Esophagus squamous epithelium (tissue), 5 donors: ENCODE measurements around the gene PDLIM5. TPM values are rescaled to one million over a fixed set of nuclear protein-coding genes. Genes with fewer than 3 reads are reported as not detected.

Experiments
- DNase-seq: peaks from one replicate; lab custom pipeline; 2025; lab: John Stamatoyannopoulos, UW
- H3K27ac ChIP-seq, 4 donors: fragments of 200-600 bp; sonication (generic); one replicate each; pipeline ENCODE4 v1.5.1; 2016 to 2019; ENCODE audit warnings: mild to moderate bottlenecking in 1 of 4
- H3K27me3 ChIP-seq, 4 donors: fragments of 200-600 bp; sonication (generic); 1 replicate in 3 of 4; 2 replicates in 1 of 4; pipeline versions ENCODE4 v1.5.1 to v1.6.0; 2017 to 2021; ENCODE audit warnings: antibody characterized with exemption in 1 of 4
- H3K36me3 ChIP-seq, 3 donors: fragments of 200-600 bp; sonication (generic); one replicate each; pipeline ENCODE4 v1.5.1; 2016 to 2019
- H3K4me1 ChIP-seq, 3 donors: fragments of 200-600 bp; sonication (generic); one replicate each; pipeline ENCODE4 v1.5.1; 2017 to 2019
- H3K4me3 ChIP-seq, 4 donors: fragments of 200-600 bp; sonication (generic); 1 replicate in 3 of 4; 2 replicates in 1 of 4; pipeline ENCODE4 v1.5.1; 2016 to 2019; ENCODE audit warnings: mild to moderate bottlenecking in 2 of 4, moderate library complexity in 1 of 4
- H3K9me3 ChIP-seq, 3 donors: fragments of 200-600 bp; sonication (generic); one replicate each; pipeline ENCODE4 v1.5.1; 2016 to 2019
- POLR2A ChIP-seq, 4 donors: fragments of 450-650 bp; IDR thresholded peaks; one replicate each; pipeline ENCODE4 v1.6.1; 2017; ENCODE audit warnings: antibody characterized with exemption in 4 of 4, mild to moderate bottlenecking in 4 of 4, moderate library complexity in 3 of 4
- WGBS, 2 donors: methylation state at CpG; one replicate each; pipeline ENCODE4 v1.1.5; 2018; 5-methylcytosine and 5-hydroxymethylcytosine counted together
- intact Hi-C: fragments of 100-400 bp; cut with DNase I; formaldehyde crosslinking; loops from one replicate; pipeline ENCODE4 v1.15.0; 2022
- total RNA-seq, 4 donors: library from RNA; depleted of rRNA; stranded (reverse); fragments of >200 nt; gene quantifications; one replicate each; pipeline ENCODE4 v1.1.0, GENCODE V29; 2016
- TF ChIP-seq, protein P1 (sequence below), 6 experiments: fragments of 450-650 bp in 4 of 6; fragments of 200-600 bp in 2 of 6; sonication (generic) in 2 of 6; IDR thresholded peaks; one replicate each; pipeline ENCODE4 v1.5.1; 2016 to 2019; ENCODE audit warnings: antibody characterized with exemption in 6 of 6, mild to moderate bottlenecking in 4 of 6, moderate library complexity in 4 of 6
- donor health status: DM: yes; HTN: yes; CAD: no.

The PDLIM5 gene
- total RNA-seq, 4 donors from 2014 or later, result 57.0 to 204 (median 157) TPM

- H3K4me1 ChIP-seq, result peaks cover 0 to 63% (median 31%) of the 10 kb centered on the region in 3 donors
- peaks cover 0 to 11% (median 0%) of the 10 kb centered on the region in 3 donors for H3K36me3 ChIP-seq
- H3K4me3 ChIP-seq, result no peak overlapping the region
- no peak overlapping the region for H3K27ac ChIP-seq
- 49 to 65% methylated on average over 4 of the region's 4 CpGs for WGBS, 2 donors
- DNase-seq, result no peak
- no peaks in the 10 kb centered on the region for H3K9me3 ChIP-seq
- TF ChIP-seq, protein P1, sequence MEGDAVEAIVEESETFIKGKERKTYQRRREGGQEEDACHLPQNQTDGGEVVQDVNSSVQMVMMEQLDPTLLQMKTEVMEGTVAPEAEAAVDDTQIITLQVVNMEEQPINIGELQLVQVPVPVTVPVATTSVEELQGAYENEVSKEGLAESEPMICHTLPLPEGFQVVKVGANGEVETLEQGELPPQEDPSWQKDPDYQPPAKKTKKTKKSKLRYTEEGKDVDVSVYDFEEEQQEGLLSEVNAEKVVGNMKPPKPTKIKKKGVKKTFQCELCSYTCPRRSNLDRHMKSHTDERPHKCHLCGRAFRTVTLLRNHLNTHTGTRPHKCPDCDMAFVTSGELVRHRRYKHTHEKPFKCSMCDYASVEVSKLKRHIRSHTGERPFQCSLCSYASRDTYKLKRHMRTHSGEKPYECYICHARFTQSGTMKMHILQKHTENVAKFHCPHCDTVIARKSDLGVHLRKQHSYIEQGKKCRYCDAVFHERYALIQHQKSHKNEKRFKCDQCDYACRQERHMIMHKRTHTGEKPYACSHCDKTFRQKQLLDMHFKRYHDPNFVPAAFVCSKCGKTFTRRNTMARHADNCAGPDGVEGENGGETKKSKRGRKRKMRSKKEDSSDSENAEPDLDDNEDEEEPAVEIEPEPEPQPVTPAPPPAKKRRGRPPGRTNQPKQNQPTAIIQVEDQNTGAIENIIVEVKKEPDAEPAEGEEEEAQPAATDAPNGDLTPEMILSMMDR (IDR thresholded peaks at IDR 0.05), result no peak
- no peak for TF ChIP-seq POLR2A (IDR thresholded peaks at IDR 0.05)
- intact Hi-C loops, result no loop called here
- no peaks in the 10 kb centered on the region for H3K27me3 ChIP-seq
Measured at GRCh38 chr4:94519925-94520789, 68.4 kb downstream of the PDLIM5 start.

DNA sequence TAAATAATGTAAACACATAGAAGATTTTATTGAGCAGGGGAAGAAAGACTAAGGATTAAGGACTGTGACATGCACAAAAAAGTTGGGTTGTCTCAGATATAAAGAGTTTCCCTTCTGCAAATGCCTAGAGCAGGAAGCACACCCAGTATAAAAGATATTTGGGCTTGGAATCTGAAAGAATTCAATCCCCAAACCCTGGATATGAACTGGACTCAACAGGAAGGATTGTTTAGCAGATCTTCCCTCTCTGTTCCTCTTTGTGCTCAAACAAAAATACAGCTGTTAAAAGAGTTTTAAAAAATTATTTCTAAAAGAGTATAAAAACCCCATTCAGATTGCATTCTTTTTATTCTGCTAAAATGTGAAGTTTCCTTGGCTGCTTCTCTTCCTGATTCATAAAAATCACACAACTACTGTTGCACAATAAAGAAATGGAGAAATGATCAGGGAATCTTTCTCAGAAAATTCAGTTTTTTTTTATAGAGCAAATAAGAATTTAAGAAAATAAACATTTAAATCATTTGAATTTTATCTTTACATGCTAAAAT lies 71.4 kb downstream of the PDLIM5 start:
- H3K36me3 ChIP-seq, result peaks cover 0 to 22% (median 0%) of the 10 kb centered on the region in 3 donors
- intact Hi-C loops, result no loop called here
- H3K4me1 ChIP-seq, result peaks cover 0 to 73% (median 31%) of the 10 kb centered on the region in 3 donors
- no peaks in the 10 kb centered on the region for H3K27me3 ChIP-seq
- no peak overlapping the region for H3K4me3 ChIP-seq
- TF ChIP-seq POLR2A (IDR thresholded peaks at IDR 0.05), result no peak
- TF ChIP-seq, protein P1 (IDR thresholded peaks at IDR 0.05), result no peak
- H3K9me3 ChIP-seq, result no peaks in the 10 kb centered on the region
- peak overlapping the region; percentile 19 to 60 (median 37) for H3K27ac ChIP-seq
- no peak for DNase-seq

DNA sequence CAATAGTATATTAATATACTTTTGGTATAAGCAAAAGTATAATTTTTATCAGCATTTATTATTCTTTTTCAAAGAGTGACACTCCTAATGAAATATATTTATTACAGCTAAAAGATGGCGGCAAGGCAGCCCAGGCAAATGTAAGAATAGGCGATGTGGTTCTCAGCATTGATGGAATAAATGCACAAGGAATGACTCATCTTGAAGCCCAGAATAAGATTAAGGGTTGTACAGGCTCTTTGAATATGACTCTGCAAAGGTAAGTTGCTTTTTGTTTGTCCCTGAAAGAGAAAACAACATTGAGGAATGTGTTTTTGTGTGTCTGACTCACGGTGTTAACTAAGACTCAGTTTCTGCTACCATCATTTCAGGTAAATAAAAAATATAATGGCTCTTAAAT lies 71.9 kb downstream of the PDLIM5 start:
- peaks cover 0 to 25% (median 0%) of the 10 kb centered on the region in 3 donors for H3K36me3 ChIP-seq
- no peak for DNase-seq
- H3K27ac ChIP-seq, result peak overlapping the region in 2 of 4 donors; percentile 60 to 70
- H3K4me3 ChIP-seq, result no peak overlapping the region
- no peak for TF ChIP-seq POLR2A (IDR thresholded peaks at IDR 0.05)
- TF ChIP-seq, protein P1 (IDR thresholded peaks at IDR 0.05), result no peak
- intact Hi-C loops, result no loop called here
- peaks cover 0 to 73% (median 31%) of the 10 kb centered on the region in 3 donors for H3K4me1 ChIP-seq
- H3K27me3 ChIP-seq, result no peaks in the 10 kb centered on the region
- no peaks in the 10 kb centered on the region for H3K9me3 ChIP-seq
- 85 to 88% methylated on average over 3 of the region's 3 CpGs for WGBS, 2 donors

- Histone ChIP-seq H3K4me1 (peaks cover 0 to 64% (median 15%) of the 10 kb centered on the region in 3 donors), H3K36me3 (peaks cover 0 to 25% (median 0%) of the 10 kb centered on the region in 3 donors), H3K4me3 (no peak overlapping the region), H3K27me3 (no peaks in the 10 kb centered on the region), H3K27ac (peak overlapping the region in 3 of 4 donors; percentile 39 to 70 (median 63)), H3K9me3 (no peaks in the 10 kb centered on the region)
- intact Hi-C loops, result no loop called here
- 45 to 71% methylated on average over 3 of the region's 3 CpGs for WGBS, 2 donors
- TF ChIP-seq POLR2A (IDR thresholded peaks at IDR 0.05), result no peak
- TF ChIP-seq, protein P1 (IDR thresholded peaks at IDR 0.05), result no peak
- no peak for DNase-seq
Measured at GRCh38 chr4:94525993-94526728, 74.4 kb downstream of the PDLIM5 start.
